ENCODE results near the gene RAPGEF5. TPM values are rescaled to one million over a fixed set of nuclear protein-coding genes. Genes with fewer than 3 reads are reported as not detected.

The RAPGEF5 gene
- total RNA-seq, 1 experiment from 2014 or later = 13.3 TPM

- H3K23me2 ChIP-seq (ENCODE audit: insufficient read length, low read depth, low read length, poor library complexity, severe bottlenecking) = no peaks in the 10 kb centered on the region
- H4K20me1 ChIP-seq (ENCODE audit: control insufficient read depth, insufficient read depth, insufficient read length) = no peaks in the 10 kb centered on the region
- H2BK20ac ChIP-seq (ENCODE audit: low read depth, low read length, poor library complexity, severe bottlenecking) = no peak overlapping the region
- TF ChIP-seq, protein P1, sequence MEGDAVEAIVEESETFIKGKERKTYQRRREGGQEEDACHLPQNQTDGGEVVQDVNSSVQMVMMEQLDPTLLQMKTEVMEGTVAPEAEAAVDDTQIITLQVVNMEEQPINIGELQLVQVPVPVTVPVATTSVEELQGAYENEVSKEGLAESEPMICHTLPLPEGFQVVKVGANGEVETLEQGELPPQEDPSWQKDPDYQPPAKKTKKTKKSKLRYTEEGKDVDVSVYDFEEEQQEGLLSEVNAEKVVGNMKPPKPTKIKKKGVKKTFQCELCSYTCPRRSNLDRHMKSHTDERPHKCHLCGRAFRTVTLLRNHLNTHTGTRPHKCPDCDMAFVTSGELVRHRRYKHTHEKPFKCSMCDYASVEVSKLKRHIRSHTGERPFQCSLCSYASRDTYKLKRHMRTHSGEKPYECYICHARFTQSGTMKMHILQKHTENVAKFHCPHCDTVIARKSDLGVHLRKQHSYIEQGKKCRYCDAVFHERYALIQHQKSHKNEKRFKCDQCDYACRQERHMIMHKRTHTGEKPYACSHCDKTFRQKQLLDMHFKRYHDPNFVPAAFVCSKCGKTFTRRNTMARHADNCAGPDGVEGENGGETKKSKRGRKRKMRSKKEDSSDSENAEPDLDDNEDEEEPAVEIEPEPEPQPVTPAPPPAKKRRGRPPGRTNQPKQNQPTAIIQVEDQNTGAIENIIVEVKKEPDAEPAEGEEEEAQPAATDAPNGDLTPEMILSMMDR (conservative IDR thresholded peaks at IDR 0.05) = no peak
- H3K36me3 Mint-ChIP-seq (ENCODE audit: insufficient read depth in 1 of 3, low read depth in 3 of 3) = peaks cover 23 to 27% (median 24%) of the 10 kb centered on the region in 3 experiments
- no peaks in the 10 kb centered on the region for H3K79me1 ChIP-seq (ENCODE audit: insufficient read depth, low read depth, low read length, poor library complexity, severe bottlenecking)
- no peaks in the 10 kb centered on the region for H3K9me3 Mint-ChIP-seq
- no peaks in the 10 kb centered on the region for H3K27me3 Mint-ChIP-seq (ENCODE audit: low read depth)
- H3K9me3 ChIP-seq (ENCODE audit: control insufficient read depth, low read depth, low read length) = no peaks in the 10 kb centered on the region
- no peak overlapping the region for H3K4me2 ChIP-seq (ENCODE audit: insufficient read depth, insufficient read length, low read length)
- H3K79me2 ChIP-seq (ENCODE audit: insufficient read depth, low read length) = no peaks in the 10 kb centered on the region
- H3K9ac ChIP-seq (ENCODE audit: extremely low read depth, insufficient read length, low read length) = no peak overlapping the region
- no peak overlapping the region for H2BK15ac ChIP-seq (ENCODE audit: low read depth, low read length)
- no peak overlapping the region for H2BK5ac ChIP-seq (ENCODE audit: insufficient read length, low read length)
- no peak overlapping the region for H3K4ac ChIP-seq (ENCODE audit: low read depth, low read length)
- H3K23ac ChIP-seq (ENCODE audit: insufficient read length, low read depth, low read length) = no peak overlapping the region
- H3K4me3 Mint-ChIP-seq = no peak overlapping the region
- no peak overlapping the region for H2BK120ac ChIP-seq (ENCODE audit: low read depth, low read length, poor library complexity, severe bottlenecking)
- WGBS (ENCODE audit: extremely low coverage, insufficient read length, low lambda C conversion rate) = no CpG with 5 or more reads among the region's 2 CpGs
- no peak for DNase-seq
- peaks cover 4 to 6% of the 10 kb centered on the region in 2 experiments; a peak in 1 of 4 replicates for H3K4me1 Mint-ChIP-seq
- no peak overlapping the region for H4K91ac ChIP-seq (ENCODE audit: insufficient read length, low read depth, low read length)
- H3K56ac ChIP-seq (ENCODE audit: insufficient read length, low read depth, low read length) = no peak overlapping the region
- no peak overlapping the region for H4K8ac ChIP-seq (replicated peaks; ENCODE audit: insufficient read length, low read depth, low read length)
- H3K4me1 ChIP-seq (ENCODE audit: insufficient read depth, low read length) = no peaks in the 10 kb centered on the region
- H3T11ph ChIP-seq (ENCODE audit: low read length) = no peak overlapping the region
- no peak overlapping the region for H3K18ac ChIP-seq (ENCODE audit: insufficient read length, low read depth, low read length)
- H3K14ac ChIP-seq (ENCODE audit: insufficient read depth, low read length) = no peak overlapping the region
- no peak overlapping the region for H3K27ac Mint-ChIP-seq
- H4K5ac ChIP-seq (ENCODE audit: insufficient read length, low read depth, low read length) = no peak overlapping the region
- no peaks in the 10 kb centered on the region for H3K27me3 ChIP-seq (ENCODE audit: insufficient read depth, low read length)
- H3K27ac ChIP-seq (ENCODE audit: insufficient read length, low read depth, low read length) = no peak overlapping the region
- H2AFZ ChIP-seq (ENCODE audit: low read length) = no peak overlapping the region
- H2AK5ac ChIP-seq (ENCODE audit: insufficient read length, low read length) = no peak overlapping the region
- H2BK12ac ChIP-seq (ENCODE audit: insufficient read length, low read depth, low read length) = no peak overlapping the region
Observed at GRCh38 chr7:22291977-22292376, 65.0 kb downstream of the RAPGEF5 start.

All from H9 (cell line).